ENCODE measurements around the gene EEF2K. TPM values are rescaled to one million over a fixed set of nuclear protein-coding genes. Genes with fewer than 3 reads are reported as not detected.
A peak's percentile ranks its signal among the peaks of the same experiment; 100 is the strongest.

The EEF2K gene
- total and polyA plus RNA-seq, 2 donors from 2014 or later = 2.8 to 28.1 TPM

- Histone ChIP-seq H3K9me3 (ENCODE audit: control insufficient read depth in 2 of 3, insufficient read depth in 1 of 3, low read length in 3 of 3) (no peaks in the 10 kb centered on the region), H3K4me1 (ENCODE audit: control insufficient read depth in 2 of 3, insufficient read depth in 2 of 3, low read depth in 1 of 3, low read length in 3 of 3) (no peaks in the 10 kb centered on the region), H3K36me3 (ENCODE audit: control insufficient read depth in 2 of 3, insufficient read depth in 3 of 3, low read length in 3 of 3) (peaks cover 0 to 3% (median 0%) of the 10 kb centered on the region in 3 donors), H3K27me3 (ENCODE audit: control insufficient read depth, insufficient read depth, low read length) (no peaks in the 10 kb centered on the region), H3K27ac (ENCODE audit: low read depth in 2 of 2, low read length in 2 of 2) (no peak overlapping the region), H3K9ac (ENCODE audit: low read length in 3 of 3) (no peak overlapping the region), H3K4me3 (ENCODE audit: low read length in 3 of 3) (no peak overlapping the region)
- intact Hi-C loops (cut with DNase I) = no loop called here
- TF ChIP-seq, protein P1, sequence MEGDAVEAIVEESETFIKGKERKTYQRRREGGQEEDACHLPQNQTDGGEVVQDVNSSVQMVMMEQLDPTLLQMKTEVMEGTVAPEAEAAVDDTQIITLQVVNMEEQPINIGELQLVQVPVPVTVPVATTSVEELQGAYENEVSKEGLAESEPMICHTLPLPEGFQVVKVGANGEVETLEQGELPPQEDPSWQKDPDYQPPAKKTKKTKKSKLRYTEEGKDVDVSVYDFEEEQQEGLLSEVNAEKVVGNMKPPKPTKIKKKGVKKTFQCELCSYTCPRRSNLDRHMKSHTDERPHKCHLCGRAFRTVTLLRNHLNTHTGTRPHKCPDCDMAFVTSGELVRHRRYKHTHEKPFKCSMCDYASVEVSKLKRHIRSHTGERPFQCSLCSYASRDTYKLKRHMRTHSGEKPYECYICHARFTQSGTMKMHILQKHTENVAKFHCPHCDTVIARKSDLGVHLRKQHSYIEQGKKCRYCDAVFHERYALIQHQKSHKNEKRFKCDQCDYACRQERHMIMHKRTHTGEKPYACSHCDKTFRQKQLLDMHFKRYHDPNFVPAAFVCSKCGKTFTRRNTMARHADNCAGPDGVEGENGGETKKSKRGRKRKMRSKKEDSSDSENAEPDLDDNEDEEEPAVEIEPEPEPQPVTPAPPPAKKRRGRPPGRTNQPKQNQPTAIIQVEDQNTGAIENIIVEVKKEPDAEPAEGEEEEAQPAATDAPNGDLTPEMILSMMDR (IDR thresholded peaks at IDR 0.05; ENCODE audit: borderline replicate concordance, extremely low read depth, insufficient read depth) = no peak
- peak in 1 of 5 donors; percentile 6 for DNase-seq
- FAIRE-seq = no peak
These were observed 68.8 kb downstream of the EEF2K start for GRCh38 chr16:22274916-22275315.

- Histone ChIP-seq H3K36me3 (ENCODE audit: control insufficient read depth in 2 of 3, insufficient read depth in 3 of 3, low read length in 3 of 3) (peaks cover 0 to 5% (median 3%) of the 10 kb centered on the region in 3 donors), H3K27ac (ENCODE audit: low read depth in 2 of 2, low read length in 2 of 2) (no peak overlapping the region)
These were observed 72.6 kb downstream of the EEF2K start for GRCh38 chr16:22278441-22279230.

DNA sequence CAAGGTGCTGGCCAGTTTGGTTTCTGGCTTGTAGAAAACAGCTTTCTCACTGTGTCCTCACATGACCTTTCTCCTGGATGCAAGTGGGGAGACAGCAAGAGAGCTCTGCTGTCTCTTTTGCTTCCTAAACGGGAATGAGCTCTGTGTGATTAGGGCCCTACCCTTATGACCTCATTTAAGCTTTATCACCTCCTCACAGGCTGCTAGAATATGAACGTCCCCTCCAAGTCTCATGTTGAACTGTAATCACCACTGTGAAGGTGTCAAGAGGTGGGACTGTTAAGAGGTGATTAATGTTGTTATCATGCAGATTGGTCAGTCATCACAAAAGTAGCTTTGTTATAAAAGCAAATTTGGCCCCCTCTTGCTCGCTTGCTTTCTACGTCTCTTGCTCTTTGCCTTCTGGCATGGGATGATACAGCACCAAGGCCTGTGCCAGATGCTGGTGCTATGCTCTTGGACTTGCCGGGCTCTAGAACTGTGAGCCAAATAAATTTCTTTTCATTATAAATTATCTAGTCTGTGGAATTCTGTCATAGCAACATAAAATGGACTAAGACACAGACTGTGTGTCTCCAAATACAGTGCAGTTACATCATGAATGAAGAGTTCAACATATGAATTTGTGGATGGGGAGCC, 76.3 kb downstream of the EEF2K start:
- Histone ChIP-seq H3K27me3 (ENCODE audit: control insufficient read depth, insufficient read depth, low read length) (no peaks in the 10 kb centered on the region), H3K36me3 (ENCODE audit: control insufficient read depth in 2 of 3, insufficient read depth in 3 of 3, low read length in 3 of 3) (peaks cover 0 to 5% (median 0%) of the 10 kb centered on the region in 3 donors), H3K9me3 (ENCODE audit: control insufficient read depth in 2 of 3, insufficient read depth in 1 of 3, low read length in 3 of 3) (no peaks in the 10 kb centered on the region), H3K27ac (ENCODE audit: low read depth in 2 of 2, low read length in 2 of 2) (no peak overlapping the region), H3K4me3 (ENCODE audit: low read length in 3 of 3) (no peak overlapping the region), H3K4me1 (ENCODE audit: control insufficient read depth in 2 of 3, insufficient read depth in 2 of 3, low read depth in 1 of 3, low read length in 3 of 3) (no peaks in the 10 kb centered on the region), H3K9ac (ENCODE audit: low read length in 3 of 3) (no peak overlapping the region)
- TF ChIP-seq, protein P1 (IDR thresholded peaks at IDR 0.05; ENCODE audit: borderline replicate concordance, extremely low read depth, insufficient read depth) = no peak
- FAIRE-seq = no peak
- DNase-seq = no peak
- intact Hi-C loops (cut with DNase I) = loop anchor here (10.0 kb wide), 1 partner anchor 68 kb away; no protein-coding TSS in a partner anchor

More at GRCh38 chr16:22278441-22279230, 72.6 kb downstream of the EEF2K start:
- FAIRE-seq = no peak
- Histone ChIP-seq H3K4me3 (ENCODE audit: low read length in 3 of 3) (no peak overlapping the region), H3K4me1 (ENCODE audit: control insufficient read depth in 2 of 3, insufficient read depth in 2 of 3, low read depth in 1 of 3, low read length in 3 of 3) (no peaks in the 10 kb centered on the region), H3K9me3 (ENCODE audit: control insufficient read depth in 2 of 3, insufficient read depth in 1 of 3, low read length in 3 of 3) (no peaks in the 10 kb centered on the region), H3K9ac (ENCODE audit: low read length in 3 of 3) (no peak overlapping the region), H3K27me3 (ENCODE audit: control insufficient read depth, insufficient read depth, low read length) (no peaks in the 10 kb centered on the region)
- DNase-seq = no peak
- TF ChIP-seq, protein P1 (IDR thresholded peaks at IDR 0.05; ENCODE audit: borderline replicate concordance, extremely low read depth, insufficient read depth) = no peak
- intact Hi-C loops (cut with DNase I) = no loop called here

Measured in kidney (tissue), 14 donors.